ENCODE measurements around the gene SNRNP48.

SNRNP48 gene, protein sequence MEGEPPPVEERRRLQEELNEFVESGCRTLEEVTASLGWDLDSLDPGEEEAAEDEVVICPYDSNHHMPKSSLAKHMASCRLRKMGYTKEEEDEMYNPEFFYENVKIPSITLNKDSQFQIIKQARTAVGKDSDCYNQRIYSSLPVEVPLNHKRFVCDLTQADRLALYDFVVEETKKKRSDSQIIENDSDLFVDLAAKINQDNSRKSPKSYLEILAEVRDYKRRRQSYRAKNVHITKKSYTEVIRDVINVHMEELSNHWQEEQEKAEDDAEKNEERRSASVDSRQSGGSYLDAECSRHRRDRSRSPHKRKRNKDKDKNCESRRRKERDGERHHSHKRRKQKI

GRCh38 chr6:7589949-7590917 is at the start of gene SNRNP48:
Gene SNRNP48, plus strand, starts transcription at chr6:7590198. Its CDS starts 60 bp downstream, at chr6:7590258.
- peak; percentile 86 for DNase-seq

GRCh38 chr6:7540595-7540994 is 49.4 kb upstream of the SNRNP48 start:
- DNase-seq: no peak

DNA sequence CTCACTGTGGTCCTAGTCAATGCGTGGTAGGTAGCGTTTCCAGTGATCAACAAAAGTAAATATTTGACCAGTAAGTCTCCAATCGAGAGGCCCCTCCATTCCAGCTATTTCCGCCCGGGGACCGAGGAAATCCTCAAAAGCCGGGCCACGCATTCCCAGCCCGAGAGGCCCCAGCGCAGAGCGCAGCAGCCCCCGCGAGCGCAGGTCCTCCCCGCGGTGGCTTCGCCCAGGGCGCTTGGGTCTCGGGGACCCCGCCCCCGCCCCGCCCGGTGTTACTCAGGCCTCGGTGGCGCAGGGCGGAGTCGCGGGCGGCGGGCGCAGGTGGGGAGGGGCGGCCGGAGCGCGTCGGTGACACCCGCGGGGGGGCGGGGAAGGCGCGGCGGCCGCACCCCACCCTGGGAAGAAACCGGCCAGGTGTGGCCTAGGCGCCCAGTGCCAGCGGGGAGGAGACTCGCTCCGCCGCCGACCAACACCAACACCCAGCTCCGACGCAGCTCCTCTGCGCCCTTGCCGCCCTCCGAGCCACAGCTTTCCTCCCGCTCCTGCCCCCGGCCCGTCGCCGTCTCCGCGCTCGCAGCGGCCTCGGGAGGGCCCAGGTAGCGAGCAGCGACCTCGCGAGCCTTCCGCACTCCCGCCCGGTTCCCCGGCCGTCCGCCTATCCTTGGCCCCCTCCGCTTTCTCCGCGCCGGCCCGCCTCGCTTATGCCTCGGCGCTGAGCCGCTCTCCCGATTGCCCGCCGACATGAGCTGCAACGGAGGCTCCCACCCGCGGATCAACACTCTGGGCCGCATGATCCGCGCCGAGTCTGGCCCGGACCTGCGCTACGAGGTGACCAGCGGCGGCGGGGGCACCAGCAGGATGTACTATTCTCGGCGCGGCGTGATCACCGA is 48.6 kb upstream of the SNRNP48 start, which contains the start of gene DSP:
Gene DSP (plus strand): TSS at position 497 of the 890 bp plus-strand sequence. CDS start 245 bp downstream, at position 742.
- DNase-seq: no peak

GRCh38 chr6:7542065-7542873 is 47.7 kb upstream of the SNRNP48 start:
- DNase-seq: no peak

DNA sequence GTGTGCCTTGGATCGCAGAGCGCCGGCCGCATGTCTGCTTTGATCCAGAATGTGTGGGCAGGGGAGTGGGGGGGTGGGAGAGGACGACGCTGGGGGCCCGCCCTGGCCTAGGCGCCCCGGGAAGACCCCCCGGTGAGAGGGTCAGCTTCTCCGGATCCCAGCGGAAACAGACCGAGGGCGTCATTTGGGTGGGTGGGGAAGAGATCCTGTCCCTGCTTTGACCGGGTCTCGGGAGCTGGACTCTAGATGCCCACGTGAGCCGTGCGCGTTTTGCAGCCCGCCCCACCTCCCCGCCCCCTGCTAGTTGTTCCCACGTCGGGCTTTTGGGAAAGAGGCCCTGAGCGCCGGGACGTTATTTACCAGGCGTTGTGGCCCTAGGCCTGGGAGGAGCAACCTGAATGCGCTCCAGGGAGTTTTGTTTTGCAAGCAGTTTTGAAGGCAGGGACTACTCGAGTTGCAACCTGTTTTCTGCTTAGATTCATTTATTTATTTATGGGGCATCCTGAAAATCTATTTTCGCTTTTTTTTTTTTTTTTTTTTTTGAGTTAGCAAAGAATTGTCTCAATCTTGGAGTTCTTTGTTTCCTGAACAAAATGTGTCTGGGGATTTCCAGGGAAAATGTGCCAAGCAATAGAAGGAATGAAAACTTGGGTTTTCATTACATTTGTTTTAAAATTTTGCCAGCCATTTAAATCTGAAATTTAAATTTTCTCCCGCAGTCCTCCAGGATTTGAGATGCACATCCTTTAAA is 46.9 kb upstream of the SNRNP48 start:
- DNase-seq: no peak

DNA sequence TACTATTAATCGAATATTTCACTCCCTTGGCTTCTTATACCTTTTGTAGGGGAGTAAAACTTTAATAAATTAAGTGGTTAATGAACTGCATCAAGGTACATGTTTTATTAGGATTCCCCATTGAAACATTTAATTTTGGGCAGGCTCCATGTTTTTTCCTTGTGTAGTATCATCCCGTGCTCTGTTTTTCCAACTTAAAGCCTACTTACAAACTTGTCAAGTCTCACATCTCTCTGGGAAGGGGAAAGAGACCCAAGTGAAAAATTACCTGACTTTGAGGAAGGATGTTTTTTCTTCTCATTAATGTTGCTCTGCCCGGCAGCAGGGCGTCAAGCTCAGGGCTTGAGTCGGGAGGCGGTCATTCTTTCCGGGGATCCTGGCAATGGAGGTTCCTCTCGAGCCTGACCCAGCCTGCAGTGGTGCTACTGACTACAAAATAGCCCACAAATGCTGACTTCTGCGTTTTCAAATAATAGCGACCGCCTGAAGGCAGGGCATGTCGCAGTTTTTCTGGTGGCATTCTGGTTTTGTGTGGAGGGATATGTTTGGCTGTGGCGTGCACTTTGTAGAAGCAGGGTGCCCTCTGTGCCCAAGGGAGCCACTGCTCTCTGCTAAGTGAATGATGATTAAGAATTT is 46.1 kb upstream of the SNRNP48 start:
- no peak for DNase-seq

DNA sequence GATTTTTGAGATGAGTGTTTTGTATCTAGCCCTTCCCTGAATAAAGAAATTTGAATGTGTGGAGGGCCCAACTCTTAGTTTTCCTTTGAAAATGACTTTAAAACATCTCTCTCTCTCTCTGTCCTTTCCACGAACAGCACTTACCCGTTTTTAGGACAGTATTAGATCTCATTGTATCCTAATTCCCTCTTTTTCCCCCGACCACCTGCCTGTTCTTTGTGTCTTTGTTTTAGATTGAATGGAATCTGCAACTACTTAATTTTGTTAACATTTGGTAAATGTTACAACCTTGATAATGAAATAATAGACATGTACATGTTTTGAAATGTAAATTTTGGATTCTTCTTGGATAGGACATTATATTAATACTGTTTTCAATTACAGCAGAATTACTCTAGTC is 45.4 kb upstream of the SNRNP48 start:
- no peak for DNase-seq

DNA sequence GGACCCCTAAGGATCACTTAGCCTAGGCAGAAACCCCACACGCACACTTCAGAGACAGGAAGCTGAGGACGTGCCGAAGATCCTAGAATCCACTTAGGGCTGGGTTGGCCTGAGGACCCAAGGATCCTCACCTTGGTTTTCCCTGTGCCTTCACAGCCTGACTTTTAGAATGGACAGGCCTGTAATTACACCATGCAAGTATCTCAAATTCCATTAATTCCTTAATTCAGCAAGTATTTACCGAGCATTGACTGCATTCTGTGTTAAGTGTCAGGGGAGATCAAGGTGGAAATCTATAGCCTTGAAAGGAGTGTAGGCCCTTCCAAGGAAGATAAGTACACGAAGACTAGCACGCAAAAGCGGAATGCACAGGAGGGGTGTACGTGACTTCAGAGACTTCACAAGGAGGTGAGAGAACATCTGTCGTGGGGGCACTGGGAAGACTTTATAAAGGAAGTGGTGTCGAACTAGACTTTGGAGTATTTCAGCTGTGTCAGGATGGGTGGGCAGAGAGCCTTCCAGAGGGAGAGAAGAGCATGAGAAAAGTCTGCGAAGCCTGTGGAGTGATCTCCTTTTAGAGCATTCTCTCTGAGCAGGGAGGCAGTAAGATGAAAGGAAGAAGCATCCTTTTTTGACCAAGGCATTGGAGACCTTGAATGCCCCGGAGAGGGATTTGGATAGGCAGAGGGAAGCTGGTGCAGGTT is 44.5 kb upstream of the SNRNP48 start:
- no peak for DNase-seq

GRCh38 chr6:7546020-7546369 is 44.0 kb upstream of the SNRNP48 start:
- no peak for DNase-seq

DNA sequence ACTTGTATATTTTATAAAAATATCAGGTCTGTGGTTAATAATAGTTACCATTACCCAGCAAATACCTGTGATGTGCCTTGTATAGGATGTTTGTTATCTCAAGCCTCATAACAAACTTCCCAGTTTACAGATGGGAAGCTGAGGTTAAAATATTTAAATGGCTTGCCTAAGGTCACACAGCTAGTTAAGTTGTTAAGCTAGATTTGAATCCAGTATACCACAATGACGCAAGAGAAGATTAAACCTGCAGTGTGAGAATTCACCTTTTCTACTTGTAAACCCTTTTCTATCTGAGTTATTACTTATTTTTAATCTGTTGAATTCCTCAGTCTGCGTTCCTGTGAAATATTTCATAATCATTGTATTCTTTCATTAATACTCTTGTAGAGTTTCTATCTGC is 43.6 kb upstream of the SNRNP48 start:
- DNase-seq: no peak

DNA sequence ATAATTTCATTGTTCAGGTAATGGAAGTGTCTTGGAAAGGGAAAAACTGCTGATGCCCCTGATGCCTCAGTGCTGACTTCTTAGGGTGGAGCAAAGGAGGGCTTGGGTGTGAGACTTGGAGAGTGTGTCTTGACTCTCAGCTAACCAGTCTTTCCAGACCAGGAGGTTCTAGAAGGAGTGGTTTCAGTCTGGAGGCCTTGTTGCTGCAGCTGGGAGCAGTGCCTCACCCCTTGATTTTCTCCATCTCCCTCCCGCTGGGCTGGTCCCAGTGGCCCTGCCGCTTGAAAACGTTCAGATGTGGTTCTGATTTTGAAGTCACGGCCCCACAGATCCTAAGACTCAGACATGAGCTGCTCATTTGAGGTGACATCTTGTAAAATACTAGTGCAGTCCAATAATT is 43.1 kb upstream of the SNRNP48 start:
- no peak for DNase-seq

DNA sequence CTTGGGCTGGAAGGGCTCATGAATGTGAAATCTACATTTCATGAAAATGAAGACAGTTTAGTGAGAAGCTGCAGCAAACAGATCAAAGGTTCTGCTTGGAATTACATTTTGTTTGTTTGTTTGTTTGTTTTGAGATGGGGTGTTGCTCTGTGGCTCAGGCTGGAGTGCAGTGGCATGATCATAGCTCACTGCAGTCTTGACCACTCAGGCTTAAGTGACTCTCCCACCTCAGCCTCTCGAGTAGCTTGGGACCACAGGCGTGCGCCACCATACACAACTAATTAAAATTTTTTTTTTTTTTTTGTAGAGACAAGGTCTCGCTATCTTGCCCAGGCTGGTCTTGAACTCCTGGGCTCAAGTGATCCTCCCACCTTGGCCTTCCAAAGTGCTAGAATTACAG is 42.7 kb upstream of the SNRNP48 start:
- DNase-seq: no peak

DNA sequence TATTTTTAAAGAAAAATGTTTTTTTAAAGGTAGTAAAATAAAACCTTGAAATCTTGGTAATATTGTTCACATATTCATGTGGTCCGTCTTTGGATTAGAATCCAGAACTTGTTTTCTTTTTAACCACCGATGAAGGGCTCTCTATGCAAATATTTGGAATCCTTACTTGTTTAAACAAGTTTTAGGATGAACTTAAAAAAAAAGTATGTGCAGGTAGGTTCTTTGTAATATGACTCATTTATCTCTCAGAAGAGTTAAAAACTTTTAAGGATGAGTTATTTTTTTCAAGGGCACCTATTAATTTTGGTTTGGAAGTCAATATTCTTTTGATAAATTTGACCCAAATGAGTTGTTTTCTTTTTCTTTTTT is 39.6 kb upstream of the SNRNP48 start:
- DNase-seq: no peak

- DNase-seq: no peak
Measured at GRCh38 chr6:7554533-7555275, 35.3 kb upstream of the SNRNP48 start.

- no peak for DNase-seq
Measured at GRCh38 chr6:7555671-7556070, 34.3 kb upstream of the SNRNP48 start.

DNA sequence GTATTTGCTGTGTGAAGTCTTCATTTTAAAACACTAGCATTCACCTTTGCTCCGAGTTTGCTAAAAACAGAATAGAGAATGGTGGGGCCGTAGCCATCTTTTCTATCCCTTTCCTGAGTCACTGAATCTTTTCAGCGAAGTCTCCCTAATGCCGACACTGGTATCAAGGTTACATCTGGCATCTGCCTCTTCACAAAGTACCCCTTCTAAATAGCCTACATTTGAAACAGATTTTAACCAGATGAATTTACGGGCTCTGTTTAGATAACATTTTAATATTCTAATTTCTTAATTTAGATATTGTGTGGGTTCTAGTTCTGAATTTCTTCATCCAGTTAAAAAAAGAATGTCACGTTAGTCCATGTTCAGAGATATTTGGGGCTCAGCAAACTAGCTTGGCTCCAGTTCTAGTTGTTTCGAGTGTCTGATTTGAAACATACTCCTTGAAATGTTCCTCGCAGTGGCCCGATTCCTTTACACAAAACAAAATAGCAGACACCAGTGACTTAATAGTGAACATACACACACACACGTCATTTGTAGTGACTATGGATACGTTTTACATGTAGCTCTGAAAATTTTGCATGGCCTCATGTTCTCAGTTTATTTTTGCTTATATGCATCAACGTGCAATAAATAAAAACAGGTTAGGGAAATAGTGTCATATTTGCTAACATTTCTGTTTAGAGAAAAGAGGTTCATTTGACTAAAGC is 33.4 kb upstream of the SNRNP48 start:
- no peak for DNase-seq

DNA sequence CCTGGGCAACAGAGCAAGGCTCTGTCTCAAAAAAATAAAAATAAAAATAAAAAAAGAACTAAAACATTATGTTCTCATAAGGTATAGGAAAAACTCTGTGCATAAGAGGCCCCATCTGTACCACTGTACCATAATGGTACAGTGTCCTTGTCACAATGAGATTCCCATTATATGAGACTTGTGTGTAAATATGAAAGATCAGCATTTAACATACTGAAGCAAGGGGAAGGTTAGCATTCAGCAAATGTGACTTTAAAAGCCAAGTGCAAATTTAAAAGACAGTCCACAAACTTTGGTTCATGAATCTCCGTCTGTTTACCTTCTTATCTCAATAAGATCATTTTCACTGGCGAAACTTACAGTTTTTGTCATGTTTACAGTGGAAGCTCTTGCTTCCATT is 32.3 kb upstream of the SNRNP48 start:
- no peak for DNase-seq

GRCh38 chr6:7558781-7559180 is 31.2 kb upstream of the SNRNP48 start:
- DNase-seq: no peak

DNA sequence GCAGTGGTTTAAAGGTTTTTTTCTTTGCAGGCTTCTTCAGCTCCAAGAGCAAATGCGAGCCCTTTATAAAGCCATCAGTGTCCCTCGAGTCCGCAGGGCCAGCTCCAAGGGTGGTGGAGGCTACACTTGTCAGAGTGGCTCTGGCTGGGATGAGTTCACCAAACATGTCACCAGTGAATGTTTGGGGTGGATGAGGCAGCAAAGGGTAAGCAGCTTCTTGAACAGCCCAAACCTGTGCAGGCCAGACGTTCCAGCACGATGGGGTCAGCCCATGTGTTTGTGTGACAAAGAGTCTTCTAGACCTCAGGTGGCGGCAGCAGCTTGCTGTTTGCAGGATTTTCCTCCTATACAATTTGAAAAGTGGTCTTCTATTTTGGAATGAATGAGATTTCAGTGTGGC is 30.8 kb upstream of the SNRNP48 start:
- DNase-seq: no peak
